Fibroblast of mammary gland (primary cell): ENCODE results near the gene ADCK2.
A peak's percentile ranks its signal among the peaks of the same experiment; 100 is the strongest.
"Not testable (repeated sequence)": the region's sequence is repeated elsewhere in the genome, so short reads cannot be mapped to it uniquely, and the experiment has no call there.

Experiments
- DNase-seq: peaks from one replicate; pipeline ENCODE4 v3.0.0-alpha.2; 2010; ENCODE audit warnings: low read depth
- H3K4me3 ChIP-seq: 2 replicates; pipeline ENCODE4 v1.5.1; 2011; ENCODE audit warnings: low read depth, mild to moderate bottlenecking, low read length, moderate library complexity; ENCODE audit not compliant: control insufficient read depth
- TF ChIP-seq, protein P1 (sequence below): conservative IDR thresholded peaks from 2 replicates; pipeline ENCODE4 v1.5.1; 2011; ENCODE audit warnings: low read depth, low read length, inconsistent platforms; ENCODE audit not compliant: control insufficient read depth, insufficient read depth

Gene ADCK2

DNA sequence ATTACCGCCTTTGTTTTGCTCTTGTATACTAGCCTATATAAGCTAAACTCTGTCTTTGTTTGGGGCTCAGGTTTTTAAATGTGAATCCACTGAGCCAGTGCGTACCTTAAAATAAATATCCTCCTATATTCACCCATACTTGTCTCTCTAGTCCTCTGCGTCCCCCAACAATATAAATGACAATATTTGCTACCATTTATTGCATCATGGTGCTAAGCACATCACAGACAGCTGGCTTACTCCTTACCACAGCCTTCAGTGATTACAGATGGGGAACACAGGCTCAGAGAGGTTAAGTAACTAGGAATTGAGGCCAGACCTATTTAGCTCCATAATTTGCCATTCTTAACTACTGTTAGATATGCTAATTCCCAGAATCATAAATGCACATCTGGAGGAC is 3.4 kb upstream of the ADCK2 start:
- DNase-seq: no peak
- H3K4me3 ChIP-seq: no peak overlapping the region
- TF ChIP-seq, protein P1, sequence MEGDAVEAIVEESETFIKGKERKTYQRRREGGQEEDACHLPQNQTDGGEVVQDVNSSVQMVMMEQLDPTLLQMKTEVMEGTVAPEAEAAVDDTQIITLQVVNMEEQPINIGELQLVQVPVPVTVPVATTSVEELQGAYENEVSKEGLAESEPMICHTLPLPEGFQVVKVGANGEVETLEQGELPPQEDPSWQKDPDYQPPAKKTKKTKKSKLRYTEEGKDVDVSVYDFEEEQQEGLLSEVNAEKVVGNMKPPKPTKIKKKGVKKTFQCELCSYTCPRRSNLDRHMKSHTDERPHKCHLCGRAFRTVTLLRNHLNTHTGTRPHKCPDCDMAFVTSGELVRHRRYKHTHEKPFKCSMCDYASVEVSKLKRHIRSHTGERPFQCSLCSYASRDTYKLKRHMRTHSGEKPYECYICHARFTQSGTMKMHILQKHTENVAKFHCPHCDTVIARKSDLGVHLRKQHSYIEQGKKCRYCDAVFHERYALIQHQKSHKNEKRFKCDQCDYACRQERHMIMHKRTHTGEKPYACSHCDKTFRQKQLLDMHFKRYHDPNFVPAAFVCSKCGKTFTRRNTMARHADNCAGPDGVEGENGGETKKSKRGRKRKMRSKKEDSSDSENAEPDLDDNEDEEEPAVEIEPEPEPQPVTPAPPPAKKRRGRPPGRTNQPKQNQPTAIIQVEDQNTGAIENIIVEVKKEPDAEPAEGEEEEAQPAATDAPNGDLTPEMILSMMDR: no peak

DNA sequence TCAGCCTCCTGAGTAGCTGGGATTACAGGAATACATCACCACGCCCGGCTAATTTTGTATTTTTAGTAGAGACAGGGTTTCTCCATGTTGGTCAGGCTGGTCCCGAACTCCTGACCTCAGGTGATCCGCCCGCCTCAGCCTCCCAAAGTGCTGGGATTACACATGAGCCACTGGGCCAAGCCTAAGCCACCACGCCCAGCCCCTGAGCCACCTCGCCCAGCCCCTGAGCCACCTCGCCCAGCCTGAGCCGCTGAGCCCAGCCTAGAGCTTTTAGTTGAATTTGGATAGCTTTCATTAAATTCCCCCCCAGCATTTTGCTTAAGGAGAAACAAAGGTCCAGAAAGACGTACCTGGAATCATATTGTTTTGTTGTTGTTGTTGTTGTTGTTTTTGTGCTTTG is 2.9 kb upstream of the ADCK2 start:
- not testable (repeated sequence) for DNase-seq, H3K4me3 ChIP-seq

DNA sequence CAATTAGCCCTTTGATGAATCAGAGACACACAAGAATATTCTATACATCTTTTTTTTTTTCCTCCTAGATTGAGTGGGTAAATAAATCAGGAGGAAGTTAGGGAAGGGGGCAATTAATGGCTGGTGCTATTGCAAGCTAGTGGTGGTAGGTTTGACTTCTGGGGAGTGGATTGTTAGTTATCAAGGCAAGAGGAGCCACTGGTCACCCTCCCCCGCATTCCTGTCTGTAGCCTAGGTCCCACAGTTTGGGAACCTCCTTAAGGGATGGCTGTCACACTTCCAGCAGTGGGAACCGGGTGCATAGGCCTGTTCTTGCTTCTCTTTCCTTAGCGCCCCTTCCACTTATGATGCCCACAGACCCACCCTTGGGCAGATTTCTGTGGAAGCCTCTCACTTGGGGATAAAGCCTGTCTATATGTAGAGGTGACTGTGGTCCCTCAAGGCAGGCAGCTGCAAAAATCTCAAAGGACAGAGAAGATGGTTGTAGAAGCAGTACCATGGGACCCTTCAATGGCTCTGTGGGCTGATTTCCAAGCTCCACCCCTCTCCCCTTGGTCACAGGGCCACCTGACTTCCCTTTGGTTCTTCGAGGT is 2.3 kb upstream of the ADCK2 start:
- no peak for DNase-seq
- H3K4me3 ChIP-seq: no peak overlapping the region
- TF ChIP-seq, protein P1: no peak

DNA sequence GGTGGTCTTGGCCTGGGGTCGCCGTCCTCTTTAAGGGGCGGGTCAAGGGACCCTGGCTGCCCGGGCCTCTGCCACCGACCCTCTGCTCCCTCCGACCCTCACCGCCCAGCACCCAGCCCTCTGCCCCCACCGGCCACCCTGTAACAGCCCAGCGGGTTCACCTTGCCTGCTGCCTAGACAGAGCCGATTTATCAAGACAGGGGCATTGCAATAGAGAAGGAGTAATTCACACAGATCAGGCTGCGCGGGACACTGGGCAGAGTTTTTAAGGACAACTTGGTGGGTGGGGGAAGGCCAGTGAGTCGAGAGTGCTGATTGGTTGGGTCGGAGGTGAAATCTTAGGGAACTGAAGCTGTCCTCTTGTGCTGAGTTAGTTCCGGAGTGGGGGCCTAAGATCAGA is 779 bp upstream of the ADCK2 start:
- H3K4me3 ChIP-seq: no peak overlapping the region
- TF ChIP-seq, protein P1: no peak
- DNase-seq: no peak

DNA sequence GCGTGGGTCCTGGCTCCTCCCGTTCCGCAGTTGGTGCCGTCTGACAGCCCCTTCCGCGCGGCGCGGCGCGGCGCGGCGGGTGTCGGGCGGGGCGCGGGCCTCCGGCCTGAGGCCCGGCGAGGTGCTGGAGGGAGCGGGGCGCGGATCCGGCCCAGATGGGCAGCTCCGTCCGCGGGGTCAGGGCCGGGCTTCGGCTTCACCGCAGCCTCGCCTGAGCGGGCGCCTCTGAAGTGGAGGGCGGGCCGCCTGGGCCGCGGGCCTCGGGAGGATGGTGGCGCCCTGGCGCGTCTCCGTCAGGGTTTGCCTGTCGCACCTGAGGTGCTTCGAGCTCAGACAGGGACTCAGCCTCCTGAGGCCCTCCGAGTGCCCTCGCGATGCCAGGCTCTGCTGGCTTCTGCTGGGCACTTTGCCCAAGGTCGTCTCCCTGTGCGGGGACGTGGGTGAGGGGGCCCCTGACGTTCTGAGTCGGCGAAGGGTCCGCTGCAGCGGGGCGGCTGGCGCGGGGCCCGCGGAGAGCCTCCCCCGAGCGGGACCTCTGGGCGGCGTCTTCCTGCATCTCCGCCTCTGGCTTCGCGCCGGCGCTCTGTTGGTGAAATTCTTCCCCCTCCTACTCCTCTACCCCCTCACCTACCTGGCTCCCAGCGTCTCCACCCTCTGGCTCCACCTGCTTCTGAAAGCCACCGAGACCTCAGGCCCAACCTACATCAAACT is 473 bp downstream of the ADCK2 start:
- H3K4me3 ChIP-seq: peak overlapping the region; percentile 61
- TF ChIP-seq, protein P1: no peak
- DNase-seq: no peak

DNA sequence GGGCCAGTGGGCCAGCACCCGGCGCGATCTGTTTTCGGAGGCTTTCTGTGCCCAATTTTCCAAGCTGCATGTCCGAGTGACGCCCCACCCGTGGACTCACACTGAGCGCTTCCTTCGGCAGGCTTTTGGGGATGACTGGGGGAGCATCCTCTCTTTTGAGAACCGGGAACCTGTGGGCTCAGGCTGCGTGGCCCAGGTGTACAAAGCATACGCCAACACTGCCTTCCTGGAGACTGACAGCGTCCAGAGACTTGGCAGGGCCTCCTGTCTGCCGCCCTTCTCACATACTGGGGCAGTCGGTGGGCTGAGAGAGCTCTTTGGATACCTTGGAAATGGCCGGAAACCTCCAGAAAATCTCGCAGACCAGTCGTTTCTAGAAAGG is 1.0 kb downstream of the ADCK2 start:
- peak overlapping the region; percentile 61 for H3K4me3 ChIP-seq
- no peak for DNase-seq
- TF ChIP-seq, protein P1: no peak

DNA sequence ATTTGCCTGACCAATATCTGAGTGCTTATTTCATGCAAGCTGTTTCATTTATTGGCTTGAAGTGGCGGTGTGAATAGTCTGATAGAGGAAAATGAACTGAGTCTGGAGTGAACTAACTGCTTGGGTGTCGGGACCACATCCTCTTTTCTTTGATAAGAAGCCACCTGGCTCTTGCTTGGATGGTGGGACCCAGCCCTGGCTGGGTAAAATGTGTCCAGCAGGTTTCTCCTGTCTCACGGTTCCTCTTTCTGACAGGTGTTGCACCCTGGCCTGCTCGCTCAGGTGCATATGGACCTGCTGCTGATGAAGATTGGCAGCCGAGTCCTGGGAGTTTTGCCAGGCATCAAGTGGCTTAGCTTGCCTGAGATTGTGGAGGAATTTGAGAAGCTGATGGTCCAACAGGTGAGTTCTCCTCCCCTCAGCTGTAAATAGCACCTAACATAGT is 1.6 kb downstream of the ADCK2 start:
- TF ChIP-seq, protein P1: no peak
- H3K4me3 ChIP-seq: no peak overlapping the region
- DNase-seq: no peak
